Measurements from ENCODE around the gene OCSTAMP.

The OCSTAMP gene

DNA sequence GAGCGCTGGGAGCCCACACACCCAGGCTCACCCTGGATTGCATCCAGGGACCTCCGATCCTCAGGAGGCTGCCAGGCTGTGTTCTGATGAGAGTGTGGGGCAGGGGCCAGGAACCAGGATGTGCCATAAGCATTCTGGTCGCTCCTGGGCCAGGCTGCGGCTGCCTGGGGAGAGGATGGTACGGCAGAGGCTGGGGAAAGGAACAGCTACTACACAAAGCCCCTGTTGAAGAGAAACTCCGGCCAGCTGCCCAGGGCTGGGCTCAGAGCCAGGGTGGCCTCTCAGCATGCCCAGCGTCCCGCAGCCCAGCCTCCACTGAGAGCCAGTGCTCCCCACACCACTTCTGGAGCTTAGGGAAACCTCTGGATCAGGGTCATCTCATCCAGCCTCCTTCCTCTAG is 21.7 kb upstream of the OCSTAMP start:
- H2AFZ ChIP-seq (ENCODE audit: low read length): no peak overlapping the region
- DNase-seq: no peak
- H4K20me1 ChIP-seq (ENCODE audit: insufficient read depth, low read length): no peaks in the 10 kb centered on the region
- no peak overlapping the region for H3K4me3 ChIP-seq (ENCODE audit: low read length)
- no peak overlapping the region for H3K9ac ChIP-seq (ENCODE audit: low read length)
- no peaks in the 10 kb centered on the region for H3K79me2 ChIP-seq (ENCODE audit: low read length)
- no peak overlapping the region for H3K27ac ChIP-seq (ENCODE audit: low read length)
- TF ChIP-seq, protein P1, sequence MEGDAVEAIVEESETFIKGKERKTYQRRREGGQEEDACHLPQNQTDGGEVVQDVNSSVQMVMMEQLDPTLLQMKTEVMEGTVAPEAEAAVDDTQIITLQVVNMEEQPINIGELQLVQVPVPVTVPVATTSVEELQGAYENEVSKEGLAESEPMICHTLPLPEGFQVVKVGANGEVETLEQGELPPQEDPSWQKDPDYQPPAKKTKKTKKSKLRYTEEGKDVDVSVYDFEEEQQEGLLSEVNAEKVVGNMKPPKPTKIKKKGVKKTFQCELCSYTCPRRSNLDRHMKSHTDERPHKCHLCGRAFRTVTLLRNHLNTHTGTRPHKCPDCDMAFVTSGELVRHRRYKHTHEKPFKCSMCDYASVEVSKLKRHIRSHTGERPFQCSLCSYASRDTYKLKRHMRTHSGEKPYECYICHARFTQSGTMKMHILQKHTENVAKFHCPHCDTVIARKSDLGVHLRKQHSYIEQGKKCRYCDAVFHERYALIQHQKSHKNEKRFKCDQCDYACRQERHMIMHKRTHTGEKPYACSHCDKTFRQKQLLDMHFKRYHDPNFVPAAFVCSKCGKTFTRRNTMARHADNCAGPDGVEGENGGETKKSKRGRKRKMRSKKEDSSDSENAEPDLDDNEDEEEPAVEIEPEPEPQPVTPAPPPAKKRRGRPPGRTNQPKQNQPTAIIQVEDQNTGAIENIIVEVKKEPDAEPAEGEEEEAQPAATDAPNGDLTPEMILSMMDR (IDR thresholded peaks at IDR 0.05; ENCODE audit: low read length): no peak
- no peak for TF ChIP-seq EZH2phosphoT487 (IDR thresholded peaks at IDR 0.05; ENCODE audit: low read length)
- no peak for TF ChIP-seq EZH2 (optimal IDR thresholded peaks at IDR 0.05; ENCODE audit: low read depth, low read length)
- no peaks in the 10 kb centered on the region for H3K27me3 ChIP-seq (replicated peaks; ENCODE audit: insufficient read depth, low read length)
- no peaks in the 10 kb centered on the region for H3K4me1 ChIP-seq (ENCODE audit: low read length)
- no peaks in the 10 kb centered on the region for H3K9me2 ChIP-seq (replicated peaks; ENCODE audit: insufficient read depth, low read length)
- H3F3A ChIP-seq (ENCODE audit: insufficient read depth, low read length): no peaks in the 10 kb centered on the region
- H3K9me3 ChIP-seq (replicated peaks; ENCODE audit: insufficient read depth, low read length): no peaks in the 10 kb centered on the region
- no peak overlapping the region for H3K4me2 ChIP-seq (ENCODE audit: low read depth, low read length)
- H3K36me3 ChIP-seq (replicated peaks; ENCODE audit: insufficient read depth, low read length): no peaks in the 10 kb centered on the region

GRCh38 chr20:46571418-46571817 is 21.0 kb upstream of the OCSTAMP start:
- Histone ChIP-seq H3K79me2 (ENCODE audit: low read length) (no peaks in the 10 kb centered on the region), H3K9me3 (replicated peaks; ENCODE audit: insufficient read depth, low read length) (no peaks in the 10 kb centered on the region), H3K4me3 (ENCODE audit: low read length) (no peak overlapping the region), H3K36me3 (replicated peaks; ENCODE audit: insufficient read depth, low read length) (no peaks in the 10 kb centered on the region), H3K4me1 (ENCODE audit: low read length) (no peaks in the 10 kb centered on the region), H3K9me2 (replicated peaks; ENCODE audit: insufficient read depth, low read length) (no peaks in the 10 kb centered on the region), H3K9ac (ENCODE audit: low read length) (no peak overlapping the region), H3F3A (ENCODE audit: insufficient read depth, low read length) (no peaks in the 10 kb centered on the region), H3K27me3 (replicated peaks; ENCODE audit: insufficient read depth, low read length) (no peaks in the 10 kb centered on the region), H3K27ac (ENCODE audit: low read length) (no peak overlapping the region), H3K4me2 (ENCODE audit: low read depth, low read length) (no peak overlapping the region), H2AFZ (ENCODE audit: low read length) (no peak overlapping the region), H4K20me1 (ENCODE audit: insufficient read depth, low read length) (no peaks in the 10 kb centered on the region)
- no peak for DNase-seq
- TF ChIP-seq, protein P1 (IDR thresholded peaks at IDR 0.05; ENCODE audit: low read length): no peak
- TF ChIP-seq EZH2 (optimal IDR thresholded peaks at IDR 0.05; ENCODE audit: low read depth, low read length) (no peak), EZH2phosphoT487 (IDR thresholded peaks at IDR 0.05; ENCODE audit: low read length) (no peak)

DNA sequence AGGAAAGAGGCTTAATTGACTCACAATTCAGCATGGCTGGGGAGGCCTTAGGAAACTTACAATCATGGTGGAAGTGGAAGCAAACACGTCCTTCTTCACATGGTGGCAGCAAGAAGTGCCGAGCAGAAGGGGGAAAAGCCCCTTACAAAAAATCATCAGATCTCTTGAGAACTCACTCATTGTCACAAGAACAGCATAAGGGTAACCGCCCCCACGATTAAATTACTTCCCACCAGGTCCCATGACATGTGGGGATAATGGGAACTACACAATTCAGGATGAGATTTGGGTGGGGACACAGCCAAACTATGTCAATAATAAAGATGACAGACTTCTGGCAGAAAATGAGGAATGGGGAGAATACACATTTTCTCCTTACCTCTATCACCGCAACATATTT is 20.5 kb upstream of the OCSTAMP start:
- Histone ChIP-seq H3K27me3 (replicated peaks; ENCODE audit: insufficient read depth, low read length) (no peaks in the 10 kb centered on the region), H3F3A (ENCODE audit: insufficient read depth, low read length) (no peaks in the 10 kb centered on the region), H3K9me3 (replicated peaks; ENCODE audit: insufficient read depth, low read length) (no peaks in the 10 kb centered on the region), H3K4me2 (ENCODE audit: low read depth, low read length) (no peak overlapping the region), H4K20me1 (ENCODE audit: insufficient read depth, low read length) (no peaks in the 10 kb centered on the region), H2AFZ (ENCODE audit: low read length) (no peak overlapping the region), H3K9me2 (replicated peaks; ENCODE audit: insufficient read depth, low read length) (no peaks in the 10 kb centered on the region), H3K4me1 (ENCODE audit: low read length) (no peaks in the 10 kb centered on the region), H3K36me3 (replicated peaks; ENCODE audit: insufficient read depth, low read length) (no peaks in the 10 kb centered on the region), H3K79me2 (ENCODE audit: low read length) (no peaks in the 10 kb centered on the region), H3K4me3 (ENCODE audit: low read length) (no peak overlapping the region), H3K9ac (ENCODE audit: low read length) (no peak overlapping the region), H3K27ac (ENCODE audit: low read length) (no peak overlapping the region)
- TF ChIP-seq EZH2phosphoT487 (IDR thresholded peaks at IDR 0.05; ENCODE audit: low read length): no peak
- TF ChIP-seq, protein P1 (IDR thresholded peaks at IDR 0.05; ENCODE audit: low read length): no peak
- TF ChIP-seq EZH2 (optimal IDR thresholded peaks at IDR 0.05; ENCODE audit: low read depth, low read length): no peak
- DNase-seq: no peak

Measured in MM.1S (cell line).